Keratinocyte (primary cell): Measurements from ENCODE around the gene CIBAR2. TPM values are rescaled to one million over a fixed set of nuclear protein-coding genes. Genes with fewer than 3 reads are reported as not detected.

ENCODE experiments used
- DNase-seq: peaks from one replicate; pipeline ENCODE4 v3.0.0-alpha.2; 2011; ENCODE audit warnings: low read depth, missing footprints, low spot score
- FAIRE-seq: peaks from 2 replicates; lab custom pipeline; 2011; peaks lifted over from hg19 to GRCh38; lab: Jason Lieb, UNC
- H2AFZ ChIP-seq: 2 replicates; pipeline ENCODE4 v1.6.0; 2012; ENCODE audit warnings: low read length, control low read depth, inconsistent platforms; ENCODE audit not compliant: control insufficient read depth
- H3K27ac ChIP-seq: 2 replicates; pipeline ENCODE4 v1.5.1; 2011; ENCODE audit warnings: low read length; ENCODE audit not compliant: control insufficient read depth, insufficient read depth
- H3K27me3 ChIP-seq: 3 replicates; pipeline ENCODE4 v1.6.0; 2011; ENCODE audit warnings: low read length; ENCODE audit not compliant: control insufficient read depth, insufficient read depth; ENCODE audit errors: extremely low read depth
- H3K36me3 ChIP-seq, 2 experiments: 2 replicates in 1 of 2; 3 replicates in 1 of 2; pipeline ENCODE4 v1.5.1; 2011; ENCODE audit warnings: low read length in 2 of 2, mild to moderate bottlenecking in 1 of 2; ENCODE audit not compliant: control insufficient read depth in 2 of 2, insufficient read depth in 2 of 2; ENCODE audit errors: extremely low read depth in 1 of 2
- H3K4me1 ChIP-seq: 3 replicates; pipeline ENCODE4 v1.5.1; 2011; ENCODE audit warnings: low read length; ENCODE audit not compliant: control insufficient read depth, insufficient read depth; ENCODE audit errors: extremely low read depth
- H3K4me2 ChIP-seq: 3 replicates; pipeline ENCODE4 v1.6.0; 2011; ENCODE audit warnings: low read depth, low read length; ENCODE audit not compliant: control insufficient read depth, insufficient read depth; ENCODE audit errors: extremely low read depth
- H3K4me3 ChIP-seq, 3 experiments: fragments of 200-600 bp in 1 of 3; sonication (generic) in 1 of 3; 2 replicates in 2 of 3; 3 replicates in 1 of 3; pipeline ENCODE4 v1.5.1; 2011 to 2016; ENCODE audit warnings: low read length in 3 of 3, mild to moderate bottlenecking in 3 of 3, control low read depth in 2 of 3, inconsistent platforms in 1 of 3, low read depth in 1 of 3, mixed read lengths in 1 of 3, mixed run types in 1 of 3, moderate library complexity in 1 of 3; ENCODE audit not compliant: control insufficient read depth in 2 of 3, insufficient read depth in 2 of 3; ENCODE audit errors: extremely low read depth in 1 of 3
- H3K79me2 ChIP-seq: 2 replicates; pipeline ENCODE4 v1.6.0; 2012; ENCODE audit warnings: low read length; ENCODE audit not compliant: control insufficient read depth, insufficient read depth
- H3K9ac ChIP-seq: 3 replicates; pipeline ENCODE4 v1.6.0; 2011; ENCODE audit warnings: low read length; ENCODE audit not compliant: control insufficient read depth, insufficient read depth; ENCODE audit errors: extremely low read depth
- H3K9me1 ChIP-seq: 3 replicates; pipeline ENCODE4 v1.6.0; 2011; ENCODE audit warnings: low read length; ENCODE audit not compliant: control insufficient read depth, insufficient read depth; ENCODE audit errors: extremely low read depth
- H3K9me3 ChIP-seq: 2 replicates; pipeline ENCODE4 v1.5.1; 2012; ENCODE audit warnings: low read depth, low read length; ENCODE audit not compliant: control insufficient read depth
- H4K20me1 ChIP-seq: 3 replicates; pipeline ENCODE4 v1.6.0; 2011; ENCODE audit warnings: low read length; ENCODE audit not compliant: control insufficient read depth, insufficient read depth; ENCODE audit errors: extremely low read depth
- EZH2 ChIP-seq: IDR thresholded peaks from one replicate; pipeline ENCODE4 v1.6.1; 2012; ENCODE audit warnings: inconsistent platforms, mild to moderate bottlenecking, low read length, moderate library complexity
- dilution Hi-C: fragments of 300-500 bp; cut with MboI; formaldehyde crosslinking; loops from one replicate; pipeline ENCODE4 v1.7.0; 2020; ENCODE audit warnings: low sequenced_read_pairs; ENCODE audit not compliant: extremely low pct_ligation_motif_present
- polyA plus RNA-seq, 5 experiments: library from polyadenylated mRNA; depleted of rRNA in 3 of 5; stranded (reverse) in 3 of 5; stranded (forward) in 1 of 5; unstranded in 1 of 5; fragments of >200 nt; gene quantifications; 1 replicate in 1 of 5; 2 replicates in 3 of 5; 3 replicates in 1 of 5; pipeline versions ENCODE4 v1.2.1 to v1.2.3, GENCODE V29; 2011 to 2012; ENCODE audit warnings: missing spikeins in 2 of 5, low read depth in 1 of 5, low replicate concordance in 1 of 5
- TF ChIP-seq, protein P1 (sequence below), 3 experiments: IDR thresholded peaks in 1 of 3; conservative IDR thresholded peaks in 1 of 3; optimal IDR thresholded peaks in 1 of 3; 2 replicates in 2 of 3; 3 replicates in 1 of 3; pipeline versions ENCODE3 to v1.5.1; 2011; ENCODE audit warnings: low read length in 3 of 3, mild to moderate bottlenecking in 3 of 3, moderate library complexity in 2 of 3, control low read depth in 1 of 3, inconsistent platforms in 1 of 3; ENCODE audit not compliant: insufficient read depth in 2 of 3; ENCODE audit errors: extremely low read depth in 1 of 3

The CIBAR2 gene
- polyA plus RNA-seq, 1 donor (not counting 4 experiments of a cell fraction or from before 2014, with no cell fraction given): not detected

DNA sequence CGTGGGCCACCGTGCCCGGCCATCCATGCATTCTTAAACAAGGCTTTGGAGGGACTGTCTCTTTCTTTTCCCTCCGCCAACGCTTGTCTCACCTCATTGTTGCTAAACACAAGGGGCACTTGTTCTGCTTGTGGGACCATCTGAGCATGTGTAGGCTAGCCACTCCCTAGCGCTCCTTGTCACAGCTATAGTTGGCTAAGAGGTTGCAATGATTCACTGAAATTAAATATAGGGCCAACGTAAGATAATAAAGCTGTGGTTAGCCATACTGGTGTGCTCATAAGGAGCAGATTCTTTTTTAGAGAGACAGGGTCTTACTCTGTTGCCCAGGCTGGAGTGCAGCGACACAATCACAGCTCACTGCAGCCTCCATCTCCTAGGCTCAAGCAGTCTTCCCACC is 43.5 kb downstream of the CIBAR2 start:
- H2AFZ ChIP-seq: no peak overlapping the region
- no peaks in the 10 kb centered on the region for H3K36me3 ChIP-seq
- H4K20me1 ChIP-seq: no peaks in the 10 kb centered on the region
- no peaks in the 10 kb centered on the region for H3K9me1 ChIP-seq
- dilution Hi-C loops: no loop called here
- no peaks in the 10 kb centered on the region for H3K79me2 ChIP-seq
- TF ChIP-seq EZH2: no peak
- TF ChIP-seq, protein P1, sequence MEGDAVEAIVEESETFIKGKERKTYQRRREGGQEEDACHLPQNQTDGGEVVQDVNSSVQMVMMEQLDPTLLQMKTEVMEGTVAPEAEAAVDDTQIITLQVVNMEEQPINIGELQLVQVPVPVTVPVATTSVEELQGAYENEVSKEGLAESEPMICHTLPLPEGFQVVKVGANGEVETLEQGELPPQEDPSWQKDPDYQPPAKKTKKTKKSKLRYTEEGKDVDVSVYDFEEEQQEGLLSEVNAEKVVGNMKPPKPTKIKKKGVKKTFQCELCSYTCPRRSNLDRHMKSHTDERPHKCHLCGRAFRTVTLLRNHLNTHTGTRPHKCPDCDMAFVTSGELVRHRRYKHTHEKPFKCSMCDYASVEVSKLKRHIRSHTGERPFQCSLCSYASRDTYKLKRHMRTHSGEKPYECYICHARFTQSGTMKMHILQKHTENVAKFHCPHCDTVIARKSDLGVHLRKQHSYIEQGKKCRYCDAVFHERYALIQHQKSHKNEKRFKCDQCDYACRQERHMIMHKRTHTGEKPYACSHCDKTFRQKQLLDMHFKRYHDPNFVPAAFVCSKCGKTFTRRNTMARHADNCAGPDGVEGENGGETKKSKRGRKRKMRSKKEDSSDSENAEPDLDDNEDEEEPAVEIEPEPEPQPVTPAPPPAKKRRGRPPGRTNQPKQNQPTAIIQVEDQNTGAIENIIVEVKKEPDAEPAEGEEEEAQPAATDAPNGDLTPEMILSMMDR (optimal IDR thresholded peaks at IDR 0.05 in 1 of 3, IDR thresholded peaks at IDR 0.05 in 1 of 3, conservative IDR thresholded peaks at IDR 0.05 in 1 of 3; ENCODE audit: extremely low read depth in 1 of 3, insufficient read depth in 2 of 3, low read length in 3 of 3): no peak
- H3K4me2 ChIP-seq: no peak overlapping the region
- no peak for FAIRE-seq
- H3K4me1 ChIP-seq: peaks cover 5% of the 10 kb centered on the region
- DNase-seq: no peak
- no peaks in the 10 kb centered on the region for H3K9me3 ChIP-seq
- H3K27me3 ChIP-seq: peaks cover 5% of the 10 kb centered on the region
- H3K4me3 ChIP-seq: no peak overlapping the region
- H3K9ac ChIP-seq: no peak overlapping the region
- H3K27ac ChIP-seq: no peak overlapping the region

DNA sequence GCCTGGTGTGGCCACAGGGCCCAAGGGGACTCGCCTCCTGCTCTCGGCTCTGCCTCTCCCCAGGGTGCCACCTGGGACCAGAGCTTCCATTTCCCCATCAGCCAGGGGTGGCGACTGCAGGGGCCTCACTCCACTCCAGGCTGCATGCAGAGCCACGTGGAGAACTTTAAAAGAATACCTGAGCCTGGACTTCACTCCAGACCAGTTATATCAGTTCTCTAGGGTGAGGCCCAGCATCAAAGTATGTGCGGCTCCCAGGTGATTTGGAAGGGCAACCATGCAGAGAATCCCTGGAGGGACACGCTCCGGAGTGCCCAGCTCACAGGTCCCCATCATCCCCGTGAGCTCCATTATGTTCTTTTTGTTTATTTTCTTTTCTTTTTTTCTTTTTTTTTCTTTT is 44.8 kb downstream of the CIBAR2 start:
- Histone ChIP-seq H3K27me3 (peaks cover 5% of the 10 kb centered on the region), H3K4me1 (no peaks in the 10 kb centered on the region), H4K20me1 (no peaks in the 10 kb centered on the region), H3K9me1 (no peaks in the 10 kb centered on the region), H3K36me3 (no peaks in the 10 kb centered on the region), H3K4me2 (no peak overlapping the region), H3K79me2 (no peaks in the 10 kb centered on the region), H2AFZ (no peak overlapping the region), H3K27ac (no peak overlapping the region), H3K9me3 (no peaks in the 10 kb centered on the region), H3K9ac (no peak overlapping the region), H3K4me3 (no peak overlapping the region)
- DNase-seq: no peak
- FAIRE-seq: no peak
- TF ChIP-seq EZH2: no peak
- TF ChIP-seq, protein P1 (optimal IDR thresholded peaks at IDR 0.05 in 1 of 3, IDR thresholded peaks at IDR 0.05 in 1 of 3, conservative IDR thresholded peaks at IDR 0.05 in 1 of 3; ENCODE audit: extremely low read depth in 1 of 3, insufficient read depth in 2 of 3, low read length in 3 of 3): no peak
- dilution Hi-C loops: no loop called here
